Erythroblast (primary cell): ENCODE results near the gene TFDP2.

Experiments
- GATA1 ChIP-seq: IDR thresholded peaks from 2 replicates; pipeline ENCODE4 v1.6.1; 2011; ENCODE audit warnings: low read depth, mild to moderate bottlenecking, control low read depth, low read length, moderate library complexity
- POLR2A ChIP-seq: IDR thresholded peaks from 2 replicates; pipeline ENCODE4 v1.6.1; 2011; ENCODE audit warnings: mild to moderate bottlenecking, low read length

- TF ChIP-seq POLR2A, result no peak
- no peak for TF ChIP-seq GATA1
Observed at GRCh38 chr3:141920701-141921100, 228.6 kb downstream of the TFDP2 start.
